Caki2 (cell line): ENCODE measurements around the gene EPN3. TPM values are rescaled to one million over a fixed set of nuclear protein-coding genes. Genes with fewer than 3 reads are reported as not detected.

Experiments used
- DNase-seq: peaks from one replicate; pipeline ENCODE4 v3.0.0-alpha.2; 2015; ENCODE audit warnings: low read depth
- in situ Hi-C: cut with HindIII; loops from 2 replicates; pipeline ENCODE4 v1.10.0; 2016; ENCODE audit warnings: low sequenced_read_pairs, low pct_unique_long_range_greater_than_20kb, mixed read lengths
- total RNA-seq: library from RNA; depleted of rRNA; stranded (reverse); fragments of >200 nt; shearing (Covaris generic); gene quantifications from 2 replicates; pipeline ENCODE4 v1.2.3, GENCODE V29; 2014; ENCODE audit warnings: low replicate concordance; rRNA removed

Gene EPN3
- total RNA-seq, 1 experiment from 2014 or later: 0.07 TPM

DNA sequence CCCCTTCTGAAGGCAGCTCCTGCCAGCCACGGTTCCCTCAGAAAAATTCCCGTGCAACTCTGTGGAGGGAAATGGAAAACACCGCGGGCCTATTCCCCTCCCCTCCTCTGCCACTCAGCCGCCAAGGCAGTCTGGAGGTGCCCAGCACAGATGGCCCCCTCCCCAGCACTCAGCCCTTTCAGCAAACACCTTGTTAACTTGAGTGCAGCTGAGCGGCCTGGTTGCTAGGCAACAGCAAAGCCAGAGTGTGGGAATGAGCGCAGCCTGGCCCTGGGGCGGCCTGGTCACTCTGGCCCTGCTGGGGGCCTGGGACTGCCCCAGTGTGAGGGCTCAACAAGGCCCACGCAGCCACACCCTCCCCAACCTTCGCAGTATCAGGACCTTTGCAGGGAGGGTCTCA lies 60.8 kb downstream of the EPN3 start:
- in situ Hi-C loops: no loop called here
- DNase-seq: no peak

Other genes starting within 250 kb of the EPN3 start
- gene XYLT2, start 186.6 kb upstream of the EPN3 start, total RNA-seq: 39.4 and 53.5 TPM in 2 replicates
- gene MRPL27, start 159.6 kb upstream of the EPN3 start, total RNA-seq: 62.3 and 126 TPM in 2 replicates
- 16.9 and 19.0 TPM in 2 replicates for gene EME1, start 159.5 kb upstream of the EPN3 start, total RNA-seq
- 250 and 251 TPM in 2 replicates for gene LRRC59, start 135.2 kb upstream of the EPN3 start, total RNA-seq
- 33.1 and 62.2 TPM in 2 replicates for gene ACSF2, start 106.5 kb upstream of the EPN3 start, total RNA-seq
- not detected in 2 replicates for gene CHAD, start 63.9 kb upstream of the EPN3 start, total RNA-seq
- 31.4 and 41.4 TPM in 2 replicates for gene RSAD1, start 53.9 kb upstream of the EPN3 start, total RNA-seq
- 1.1 and 9.3 TPM in 2 replicates for gene MYCBPAP, start 24.3 kb upstream of the EPN3 start, total RNA-seq
- gene SPATA20, start 14.4 kb downstream of the EPN3 start, total RNA-seq: 138 and 140 TPM in 2 replicates
- 0.35 and 3.3 TPM in 2 replicates for gene CACNA1G, start 28.0 kb downstream of the EPN3 start, total RNA-seq
- 67.8 and 69.9 TPM in 2 replicates for gene ABCC3, start 102.1 kb downstream of the EPN3 start, total RNA-seq
- 29.7 and 44.3 TPM in 2 replicates for gene ANKRD40, start 175.2 kb downstream of the EPN3 start, total RNA-seq
- 9.2 and 26.6 TPM in 2 replicates for gene LUC7L3, start 186.9 kb downstream of the EPN3 start, total RNA-seq
- not detected in 2 replicates for gene ANKRD40CL, start 234.8 kb downstream of the EPN3 start, total RNA-seq